Osteoblast (primary cell): ENCODE results near the gene EPB41L3. TPM values are rescaled to one million over a fixed set of nuclear protein-coding genes. Genes with fewer than 3 reads are reported as not detected.

Source experiments
- DNase-seq: peaks from one replicate; pipeline ENCODE4 v3.0.0; 2011; ENCODE audit warnings: low spot score, mixed read lengths; ENCODE audit not compliant: insufficient read length; ENCODE audit errors: missing footprints
- H2AFZ ChIP-seq: 2 replicates; pipeline ENCODE4 v1.6.0; 2011; ENCODE audit warnings: mild to moderate bottlenecking, low read length
- H3K27ac ChIP-seq: 2 replicates; pipeline ENCODE4 v1.5.1; 2011; ENCODE audit warnings: mild to moderate bottlenecking, low read depth, low read length, moderate library complexity
- H3K27me3 ChIP-seq: 2 replicates; pipeline ENCODE4 v1.6.0; 2012; ENCODE audit warnings: mild to moderate bottlenecking, control low read depth, inconsistent platforms, low read length, moderate library complexity; ENCODE audit not compliant: insufficient read depth
- H3K36me3 ChIP-seq: 2 replicates; pipeline ENCODE4 v1.5.1; 2011; ENCODE audit warnings: mild to moderate bottlenecking, low read length, control low read depth, moderate library complexity; ENCODE audit not compliant: insufficient read depth
- H3K4me1 ChIP-seq: 2 replicates; pipeline ENCODE4 v1.5.1; 2011; ENCODE audit warnings: mild to moderate bottlenecking, low read length, control low read depth, moderate library complexity; ENCODE audit not compliant: insufficient read depth
- H3K4me2 ChIP-seq: 2 replicates; pipeline ENCODE4 v1.6.0; 2011; ENCODE audit warnings: mild to moderate bottlenecking, low read length; ENCODE audit not compliant: insufficient read depth
- H3K4me3 ChIP-seq: fragments of 200-600 bp; sonication (generic); 3 replicates; pipeline ENCODE4 v1.5.1; 2012; ENCODE audit warnings: mild to moderate bottlenecking, low read length, inconsistent platforms; ENCODE audit not compliant: insufficient read depth
- H3K79me2 ChIP-seq: 2 replicates; pipeline ENCODE4 v1.6.0; 2012; ENCODE audit warnings: mild to moderate bottlenecking, low read length, control low read depth, inconsistent platforms; ENCODE audit not compliant: insufficient read depth
- H3K9me3 ChIP-seq: 2 replicates; pipeline ENCODE4 v1.5.1; 2011; ENCODE audit warnings: low read depth, low read length, control low read depth
- H4K20me1 ChIP-seq: 2 replicates; pipeline ENCODE4 v1.6.0; 2012; ENCODE audit warnings: mild to moderate bottlenecking, low read length, control low read depth; ENCODE audit not compliant: insufficient read depth
- total RNA-seq: library from RNA; depleted of rRNA; stranded (reverse); fragments of >200 nt; gene quantifications from 2 replicates; pipeline ENCODE4 v1.2.3, GENCODE V29; 2012
- TF ChIP-seq, protein P1 (sequence below): IDR thresholded peaks from 2 replicates; pipeline ENCODE4 v1.5.1; 2011; ENCODE audit warnings: mild to moderate bottlenecking, low read depth, low read length, moderate library complexity; ENCODE audit errors: extremely low read depth

Gene EPB41L3
- total RNA-seq, 1 donor = 0.72 TPM

DNA sequence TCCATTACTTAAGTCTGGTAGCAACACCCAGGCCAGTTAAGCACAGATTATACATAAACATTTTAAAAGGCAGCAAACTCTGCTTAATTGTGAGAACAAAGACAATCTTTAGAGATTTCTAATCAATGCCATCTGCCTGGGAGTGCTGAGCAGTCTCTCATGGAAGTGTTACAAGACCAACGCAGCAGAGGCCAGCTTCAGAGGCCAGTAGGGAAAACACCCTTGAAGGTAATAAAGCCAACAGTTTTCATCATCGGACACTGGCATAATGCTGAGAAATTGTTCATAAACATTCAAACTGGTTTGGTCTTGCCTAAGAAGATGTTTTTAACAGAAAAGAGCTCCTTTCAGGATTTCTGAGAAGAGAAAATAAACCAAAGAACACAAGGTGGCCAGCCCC lies 35.0 kb downstream of the EPB41L3 start:
- H3K27me3 ChIP-seq = no peaks in the 10 kb centered on the region
- no peak overlapping the region for H3K4me2 ChIP-seq
- no peak for DNase-seq
- no peaks in the 10 kb centered on the region for H3K36me3 ChIP-seq
- no peaks in the 10 kb centered on the region for H3K9me3 ChIP-seq
- no peak overlapping the region for H3K4me3 ChIP-seq
- no peak overlapping the region for H2AFZ ChIP-seq
- TF ChIP-seq, protein P1, sequence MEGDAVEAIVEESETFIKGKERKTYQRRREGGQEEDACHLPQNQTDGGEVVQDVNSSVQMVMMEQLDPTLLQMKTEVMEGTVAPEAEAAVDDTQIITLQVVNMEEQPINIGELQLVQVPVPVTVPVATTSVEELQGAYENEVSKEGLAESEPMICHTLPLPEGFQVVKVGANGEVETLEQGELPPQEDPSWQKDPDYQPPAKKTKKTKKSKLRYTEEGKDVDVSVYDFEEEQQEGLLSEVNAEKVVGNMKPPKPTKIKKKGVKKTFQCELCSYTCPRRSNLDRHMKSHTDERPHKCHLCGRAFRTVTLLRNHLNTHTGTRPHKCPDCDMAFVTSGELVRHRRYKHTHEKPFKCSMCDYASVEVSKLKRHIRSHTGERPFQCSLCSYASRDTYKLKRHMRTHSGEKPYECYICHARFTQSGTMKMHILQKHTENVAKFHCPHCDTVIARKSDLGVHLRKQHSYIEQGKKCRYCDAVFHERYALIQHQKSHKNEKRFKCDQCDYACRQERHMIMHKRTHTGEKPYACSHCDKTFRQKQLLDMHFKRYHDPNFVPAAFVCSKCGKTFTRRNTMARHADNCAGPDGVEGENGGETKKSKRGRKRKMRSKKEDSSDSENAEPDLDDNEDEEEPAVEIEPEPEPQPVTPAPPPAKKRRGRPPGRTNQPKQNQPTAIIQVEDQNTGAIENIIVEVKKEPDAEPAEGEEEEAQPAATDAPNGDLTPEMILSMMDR = no peak
- H3K4me1 ChIP-seq = no peaks in the 10 kb centered on the region
- no peaks in the 10 kb centered on the region for H4K20me1 ChIP-seq
- H3K27ac ChIP-seq = no peak overlapping the region
- H3K79me2 ChIP-seq = no peaks in the 10 kb centered on the region

DNA sequence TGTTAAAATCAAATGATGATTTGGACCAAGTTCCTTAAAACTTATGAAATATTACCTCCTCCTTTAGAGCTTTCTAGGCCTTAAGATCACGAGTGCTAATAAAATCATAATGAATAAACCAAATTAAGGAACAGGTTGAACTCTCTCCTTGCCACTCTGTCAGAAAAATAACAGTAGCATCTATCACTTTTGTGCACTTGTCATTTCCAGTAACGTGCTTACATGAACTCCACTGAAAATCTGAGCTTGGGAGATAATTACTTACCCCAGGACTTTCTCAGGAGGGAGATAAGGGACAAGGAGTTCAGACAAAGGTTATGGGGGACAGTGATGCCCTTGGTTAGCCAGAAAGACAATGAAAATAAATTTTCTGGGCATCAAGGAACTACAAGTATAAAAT lies 36.0 kb downstream of the EPB41L3 start:
- H3K79me2 ChIP-seq = no peaks in the 10 kb centered on the region
- H4K20me1 ChIP-seq = no peaks in the 10 kb centered on the region
- no peak for DNase-seq
- no peak overlapping the region for H3K4me2 ChIP-seq
- no peaks in the 10 kb centered on the region for H3K4me1 ChIP-seq
- no peaks in the 10 kb centered on the region for H3K9me3 ChIP-seq
- no peak overlapping the region for H3K4me3 ChIP-seq
- no peak overlapping the region for H3K27ac ChIP-seq
- no peaks in the 10 kb centered on the region for H3K36me3 ChIP-seq
- H3K27me3 ChIP-seq = no peaks in the 10 kb centered on the region
- TF ChIP-seq, protein P1 = no peak
- no peak overlapping the region for H2AFZ ChIP-seq

DNA sequence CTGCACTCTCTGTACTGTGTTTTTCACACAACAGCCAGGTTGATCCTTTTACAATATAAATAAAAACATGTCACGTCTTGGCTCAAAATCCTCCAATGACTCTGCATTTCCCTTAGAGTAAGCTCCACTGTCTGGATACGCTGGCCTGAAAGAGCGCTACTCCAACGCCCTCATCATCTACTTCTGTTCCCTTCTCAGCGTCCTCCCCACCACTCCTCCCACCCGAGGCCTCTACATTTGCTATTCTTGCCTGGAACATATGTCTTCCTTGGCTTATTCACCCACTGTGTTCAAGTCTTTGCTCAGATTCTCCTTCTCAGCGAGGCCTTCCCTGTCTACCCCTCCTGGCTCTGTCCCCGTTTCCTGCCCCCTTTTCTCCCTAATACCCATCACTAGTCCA lies 37.6 kb downstream of the EPB41L3 start:
- no peaks in the 10 kb centered on the region for H3K4me1 ChIP-seq
- no peaks in the 10 kb centered on the region for H3K9me3 ChIP-seq
- DNase-seq = no peak
- no peak overlapping the region for H3K27ac ChIP-seq
- H3K27me3 ChIP-seq = no peaks in the 10 kb centered on the region
- no peak overlapping the region for H2AFZ ChIP-seq
- TF ChIP-seq, protein P1 = no peak
- no peaks in the 10 kb centered on the region for H3K36me3 ChIP-seq
- H3K4me2 ChIP-seq = no peak overlapping the region
- no peak overlapping the region for H3K4me3 ChIP-seq
- H3K79me2 ChIP-seq = no peaks in the 10 kb centered on the region
- no peaks in the 10 kb centered on the region for H4K20me1 ChIP-seq

DNA sequence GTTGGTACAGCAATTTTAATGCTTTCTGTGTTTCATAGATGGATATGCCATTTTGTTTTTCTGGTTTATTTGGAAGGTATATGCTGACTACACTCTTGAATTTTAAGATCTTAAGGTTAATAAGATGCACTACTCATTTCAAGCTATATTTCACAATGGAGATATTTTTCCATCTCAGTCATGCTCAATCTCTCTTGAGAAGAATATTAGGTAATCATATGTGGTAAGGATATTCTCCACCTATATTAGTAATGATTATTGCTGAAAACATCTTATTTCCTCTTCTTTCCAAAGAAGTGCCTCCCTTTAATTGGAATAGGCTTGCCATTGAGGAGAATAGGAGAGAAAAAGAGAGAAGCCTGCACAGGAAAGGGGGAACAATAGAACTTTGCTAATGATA lies 40.1 kb downstream of the EPB41L3 start:
- TF ChIP-seq, protein P1 = no peak
- H3K4me1 ChIP-seq = no peaks in the 10 kb centered on the region
- no peaks in the 10 kb centered on the region for H3K79me2 ChIP-seq
- H3K36me3 ChIP-seq = no peaks in the 10 kb centered on the region
- H3K27me3 ChIP-seq = no peaks in the 10 kb centered on the region
- no peaks in the 10 kb centered on the region for H3K9me3 ChIP-seq
- no peaks in the 10 kb centered on the region for H4K20me1 ChIP-seq
- DNase-seq = no peak
- H2AFZ ChIP-seq = no peak overlapping the region
- H3K4me3 ChIP-seq = no peak overlapping the region
- H3K27ac ChIP-seq = no peak overlapping the region
- no peak overlapping the region for H3K4me2 ChIP-seq
